ENCODE data around the gene PRR14L.
"Not testable (repeated sequence)": the region's sequence is repeated elsewhere in the genome, so short reads cannot be mapped to it uniquely, and the experiment has no call there.

Gene PRR14L

DNA sequence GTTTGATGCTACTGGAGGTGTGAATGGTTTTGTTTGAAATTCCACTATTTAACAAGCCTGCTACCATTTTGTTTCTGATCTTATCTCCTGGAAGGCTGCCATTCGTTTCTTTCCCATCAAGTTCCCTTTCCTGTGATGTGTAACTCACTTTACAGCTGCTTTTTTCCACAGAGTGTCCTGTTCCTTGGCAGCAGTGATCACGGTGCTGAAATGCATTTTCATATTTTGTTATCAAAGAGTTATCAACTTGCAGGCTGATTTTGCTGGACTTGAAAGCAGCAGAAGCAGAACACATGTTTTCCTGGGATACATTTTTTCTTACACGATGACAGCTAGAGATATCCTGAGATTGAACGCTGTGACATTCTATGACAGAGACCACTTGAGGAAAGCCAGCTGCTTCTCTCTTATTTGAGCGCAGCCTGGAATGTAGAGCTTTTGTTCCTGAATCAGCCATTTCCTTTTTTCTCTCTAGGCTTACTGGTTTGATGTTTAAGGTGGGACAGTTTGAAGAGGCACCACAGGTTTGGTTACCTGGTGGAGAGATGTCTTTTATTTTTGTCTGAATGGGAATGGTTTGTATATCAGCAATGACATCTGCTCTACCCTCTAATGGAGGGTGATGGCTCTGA, 34.7 kb downstream of the PRR14L start:
- TF ChIP-seq TAF1 (IDR thresholded peaks at IDR 0.05; ENCODE audit: borderline replicate concordance, low read depth, low read length) (no peak), POLR2A (IDR thresholded peaks at IDR 0.05; ENCODE audit: low read depth, low read length) (no peak), POLR2AphosphoS5 (IDR thresholded peaks at IDR 0.05; ENCODE audit: low read depth, low read length) (no peak)
- FAIRE-seq (no peak), DNase-seq (ENCODE audit: insufficient read length) (no peak)

DNA sequence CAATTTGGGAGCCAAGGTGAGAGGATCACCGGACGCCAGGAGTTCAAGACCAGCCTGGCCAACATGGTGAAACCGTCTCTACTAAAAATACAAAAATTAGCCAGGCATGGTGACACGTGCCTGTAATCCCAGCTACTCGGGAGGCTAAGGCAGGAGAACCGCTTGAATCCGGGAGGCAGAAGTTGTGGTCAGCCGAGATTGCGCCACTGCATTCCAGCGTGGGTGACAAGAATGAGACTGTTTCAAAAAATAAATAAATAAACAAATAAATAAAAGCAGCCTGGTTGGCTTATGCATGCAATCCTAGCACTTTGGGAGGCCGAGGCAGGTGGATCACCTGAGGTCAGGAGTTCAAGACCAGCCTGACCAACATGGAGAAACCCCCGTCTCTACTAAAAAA, 38.7 kb downstream of the PRR14L start:
- FAIRE-seq; DNase-seq (ENCODE audit: insufficient read length): not testable (repeated sequence)

DNA sequence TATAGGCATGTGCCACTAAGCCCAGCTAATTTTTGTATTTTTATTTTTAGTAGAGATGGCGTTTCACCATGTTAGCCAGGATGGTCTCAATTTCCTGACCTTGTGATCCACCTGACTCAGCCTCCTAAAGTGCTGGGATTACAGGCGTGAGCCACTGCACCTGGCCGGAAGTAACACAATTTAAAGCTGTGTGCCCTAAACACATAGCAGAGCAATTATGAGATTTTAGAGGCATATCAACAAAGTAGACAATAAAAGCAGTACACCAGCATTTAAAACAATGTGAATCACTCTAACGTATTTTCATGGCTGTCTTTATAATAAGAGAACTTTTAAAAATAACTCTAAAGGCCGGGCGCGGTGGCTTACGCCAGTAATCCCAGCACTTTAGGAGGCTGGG, 42.4 kb downstream of the PRR14L start:
- FAIRE-seq (no peak), DNase-seq (ENCODE audit: insufficient read length) (no peak)
- TF ChIP-seq POLR2AphosphoS5 (IDR thresholded peaks at IDR 0.05; ENCODE audit: low read depth, low read length) (no peak), TAF1 (IDR thresholded peaks at IDR 0.05; ENCODE audit: borderline replicate concordance, low read depth, low read length) (no peak), POLR2A (IDR thresholded peaks at IDR 0.05; ENCODE audit: low read depth, low read length) (no peak)

DNA sequence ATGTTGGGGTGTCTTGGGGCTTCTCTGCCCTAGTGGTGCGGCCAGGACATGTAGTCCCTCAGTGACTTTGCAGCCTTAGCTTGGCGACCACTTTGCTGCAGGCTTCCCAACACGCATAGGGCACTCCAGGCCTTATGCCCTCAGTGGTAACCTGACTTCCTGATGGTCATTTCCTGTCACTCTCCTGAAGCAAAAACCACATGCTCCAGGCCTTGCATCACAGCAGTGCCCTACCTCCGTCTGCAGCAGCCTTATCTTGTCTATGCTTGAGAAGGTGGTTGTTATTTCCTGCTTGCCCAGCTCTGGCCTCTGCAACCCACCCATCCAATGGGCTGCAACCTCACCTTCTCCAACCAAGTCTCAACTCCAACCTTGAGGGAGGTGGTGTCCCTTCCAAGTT, 54.5 kb downstream of the PRR14L start:
- FAIRE-seq (no peak), DNase-seq (ENCODE audit: insufficient read length) (no peak)
- no peak for TF ChIP-seq TAF1 (IDR thresholded peaks at IDR 0.05; ENCODE audit: borderline replicate concordance, low read depth, low read length)
- TF ChIP-seq POLR2A (IDR thresholded peaks at IDR 0.05; ENCODE audit: low read depth, low read length): no peak
- TF ChIP-seq POLR2AphosphoS5 (IDR thresholded peaks at IDR 0.05; ENCODE audit: low read depth, low read length): no peak

DNA sequence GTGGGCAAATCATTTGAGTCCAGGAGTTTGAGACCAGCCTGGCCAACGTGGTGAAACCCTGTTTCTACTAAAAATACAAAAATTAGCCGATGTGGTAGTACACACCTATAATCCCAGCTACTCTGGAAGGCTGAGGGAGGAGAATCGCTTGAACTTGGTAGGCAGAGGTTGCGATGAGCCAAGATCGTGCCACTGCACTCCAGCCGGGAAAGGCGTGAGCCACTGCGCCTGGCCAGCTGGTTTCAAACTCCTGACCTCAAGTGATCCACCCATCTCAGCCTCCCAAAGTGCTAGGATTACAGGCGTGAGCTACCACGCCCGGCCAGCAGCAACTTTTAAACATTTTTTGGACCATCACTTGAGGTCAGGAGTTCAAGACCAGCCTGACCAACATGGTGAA, 55.9 kb downstream of the PRR14L start:
- not testable (repeated sequence) for FAIRE-seq; DNase-seq (ENCODE audit: insufficient read length)

DNA sequence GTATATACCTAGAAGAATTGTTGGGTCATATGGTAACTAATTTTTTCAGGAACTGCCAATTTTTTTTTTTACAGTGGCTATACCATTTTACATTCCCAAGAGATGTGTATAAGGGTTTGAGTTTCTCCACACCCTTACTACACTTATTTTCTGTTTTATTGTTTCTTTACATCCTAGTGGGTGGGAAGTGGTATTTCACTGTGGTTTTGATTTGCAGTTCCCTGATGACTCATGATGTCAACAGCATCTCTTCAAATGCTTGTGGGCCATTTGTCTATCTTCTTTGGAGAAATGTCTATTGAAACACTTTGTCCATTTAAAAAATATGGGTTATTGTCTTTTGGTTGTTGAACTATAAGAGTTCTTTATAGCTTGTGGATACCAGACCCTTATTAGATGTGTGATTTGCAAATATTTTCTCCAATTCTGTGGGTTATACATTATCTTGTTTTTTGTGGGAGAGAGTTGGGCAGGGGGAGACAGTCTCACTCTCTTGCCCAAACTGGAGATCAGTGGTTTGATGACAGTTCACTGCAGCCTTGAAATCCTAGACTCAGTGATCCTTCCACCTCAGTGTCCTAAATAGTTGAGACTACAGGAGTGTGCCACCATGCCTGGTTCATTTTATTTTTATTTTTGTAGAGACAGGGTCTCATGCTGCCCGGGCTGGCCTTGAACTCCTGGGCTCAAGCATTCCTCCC, 57.6 kb downstream of the PRR14L start:
- DNase-seq (ENCODE audit: insufficient read length): no peak
- FAIRE-seq: no peak
- no peak for TF ChIP-seq POLR2A (IDR thresholded peaks at IDR 0.05; ENCODE audit: low read depth, low read length)
- TF ChIP-seq POLR2AphosphoS5 (IDR thresholded peaks at IDR 0.05; ENCODE audit: low read depth, low read length): no peak
- no peak for TF ChIP-seq TAF1 (IDR thresholded peaks at IDR 0.05; ENCODE audit: borderline replicate concordance, low read depth, low read length)

DNA sequence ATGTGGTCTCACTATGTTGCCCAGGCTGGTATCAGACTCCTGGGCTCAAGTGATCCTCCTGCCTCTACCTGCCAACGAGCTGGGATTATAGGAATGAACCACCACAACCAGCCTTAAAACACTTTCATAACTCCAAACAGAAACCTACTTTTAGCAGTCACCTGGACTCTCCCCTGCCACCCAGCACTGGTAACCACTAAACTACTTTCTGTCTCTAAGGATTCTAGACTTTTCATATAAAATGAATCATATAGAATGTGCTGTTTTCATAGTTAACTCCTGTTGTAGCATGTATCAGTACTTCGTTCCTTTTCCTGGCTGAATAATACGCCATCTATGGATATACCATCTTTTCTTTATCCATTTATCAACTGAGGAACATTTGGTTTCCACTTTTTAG, 58.5 kb downstream of the PRR14L start:
- no peak for DNase-seq (ENCODE audit: insufficient read length)
- TF ChIP-seq POLR2AphosphoS5 (IDR thresholded peaks at IDR 0.05; ENCODE audit: low read depth, low read length) (no peak), TAF1 (IDR thresholded peaks at IDR 0.05; ENCODE audit: borderline replicate concordance, low read depth, low read length) (no peak)
- no peak for FAIRE-seq

DNA sequence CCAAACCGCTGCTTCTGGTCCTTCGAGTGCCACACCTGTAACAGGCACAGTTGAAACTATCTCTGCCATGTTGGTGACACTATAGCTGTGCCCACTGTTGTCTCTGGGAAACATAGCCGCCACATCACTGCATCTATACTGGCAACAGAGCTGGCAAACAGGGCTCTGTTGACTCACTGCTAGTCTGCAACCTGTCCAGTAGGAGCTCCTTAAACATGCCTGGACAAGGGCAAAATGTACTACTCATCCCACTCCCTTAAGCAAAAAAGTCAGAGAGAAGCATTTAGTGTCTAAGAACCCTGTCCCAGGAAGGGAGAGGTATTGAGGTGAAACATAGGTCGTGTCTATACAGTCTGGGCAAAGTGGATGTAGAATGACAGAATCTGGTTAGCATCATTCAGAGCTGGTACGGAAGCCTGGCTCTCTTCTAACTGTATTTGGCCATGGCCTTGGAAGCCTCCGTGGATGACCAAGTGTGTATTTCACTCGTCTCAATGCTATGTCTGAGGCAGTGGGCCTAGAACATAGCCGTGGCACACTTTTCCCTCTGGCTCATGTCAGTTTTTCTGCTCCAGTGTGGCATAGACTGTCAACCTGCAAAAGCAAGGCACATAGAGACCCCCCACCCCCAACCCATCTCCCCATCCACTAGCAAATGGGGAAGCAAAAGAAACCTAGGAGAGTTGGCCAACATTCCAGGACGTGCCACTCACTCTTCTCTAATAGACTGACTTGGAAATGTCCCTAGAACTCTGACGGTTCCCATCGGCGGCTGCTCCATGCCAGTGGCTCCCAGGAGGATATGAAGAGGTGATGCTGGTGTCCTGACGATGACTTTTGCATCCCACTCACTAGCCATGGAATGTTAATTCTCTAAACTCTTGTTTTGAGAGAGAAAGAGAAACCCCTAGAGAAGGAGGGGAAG, 66.5 kb downstream of the PRR14L start:
- DNase-seq (ENCODE audit: insufficient read length): no peak
- TF ChIP-seq POLR2AphosphoS5 (IDR thresholded peaks at IDR 0.05; ENCODE audit: low read depth, low read length) (no peak), TAF1 (IDR thresholded peaks at IDR 0.05; ENCODE audit: borderline replicate concordance, low read depth, low read length) (no peak), POLR2A (IDR thresholded peaks at IDR 0.05; ENCODE audit: low read depth, low read length) (no peak)
- FAIRE-seq: no peak

DNA sequence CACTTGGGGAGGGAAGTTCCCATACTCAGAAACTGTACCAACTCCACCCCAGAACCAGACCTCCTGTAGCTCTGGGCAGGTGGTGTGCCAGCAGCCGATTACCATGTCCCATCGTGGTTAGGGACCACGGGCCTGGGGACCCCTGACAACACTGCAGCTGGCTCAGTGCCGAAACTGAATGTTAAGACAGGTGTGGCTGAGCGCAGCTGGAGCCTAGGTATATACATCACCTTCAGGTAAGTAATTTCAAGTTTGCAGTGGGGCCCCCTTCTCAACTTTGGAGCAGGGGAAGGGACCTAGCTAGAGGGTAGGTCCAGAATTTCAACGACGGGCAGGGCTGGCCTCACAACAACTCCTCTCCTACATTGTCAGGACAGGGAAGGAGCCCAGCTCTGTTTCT, 67.2 kb downstream of the PRR14L start:
- TF ChIP-seq POLR2AphosphoS5 (IDR thresholded peaks at IDR 0.05; ENCODE audit: low read depth, low read length): no peak
- FAIRE-seq: no peak
- DNase-seq (ENCODE audit: insufficient read length): no peak

DNA sequence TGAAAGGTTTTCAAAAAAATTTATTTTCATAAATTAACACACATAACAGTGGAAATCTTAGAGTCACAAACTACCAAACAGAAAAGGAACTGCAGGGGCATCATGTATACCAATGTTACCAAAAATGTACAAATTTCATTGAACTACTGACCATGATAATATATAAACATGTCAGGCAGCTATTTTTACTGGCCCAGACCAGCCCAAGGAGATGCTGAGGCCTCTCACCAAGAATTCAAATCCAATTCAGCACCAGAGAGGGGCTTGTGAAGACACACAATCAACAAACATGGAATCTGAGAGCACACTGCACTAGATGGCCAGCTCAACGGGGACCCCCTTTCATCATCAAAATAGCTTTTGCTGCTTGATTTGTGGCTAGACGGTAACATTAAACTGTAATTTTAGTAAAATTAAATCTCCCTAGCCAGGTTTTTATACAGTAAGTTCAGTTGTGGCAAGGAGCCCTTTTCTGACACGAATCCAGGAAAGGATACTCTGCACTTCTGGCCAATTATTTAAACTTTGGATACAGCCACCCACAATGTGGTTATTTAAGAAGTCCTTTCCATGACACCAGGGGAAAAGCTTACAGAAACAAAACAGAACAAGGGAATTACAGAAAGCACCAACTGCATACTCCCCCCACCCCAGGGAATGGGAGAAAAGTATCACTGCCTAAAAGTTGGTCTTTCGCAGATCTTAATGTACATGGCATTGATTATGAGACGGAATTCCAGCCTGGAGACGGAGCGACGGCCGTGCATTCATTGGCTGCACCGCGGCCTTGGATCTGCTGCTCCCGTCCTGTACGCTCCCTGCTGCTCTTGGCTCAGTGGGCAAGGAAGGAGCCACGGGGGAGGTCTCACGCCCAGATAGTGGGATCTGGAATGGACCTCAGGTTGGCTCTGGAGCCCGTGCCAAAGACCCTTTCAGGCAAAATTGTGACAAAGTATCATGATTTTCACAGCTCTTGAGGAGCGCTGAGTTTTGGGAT, 68.3 kb downstream of the PRR14L start:
- TF ChIP-seq POLR2AphosphoS5 (IDR thresholded peaks at IDR 0.05; ENCODE audit: low read depth, low read length) (no peak), TAF1 (IDR thresholded peaks at IDR 0.05; ENCODE audit: borderline replicate concordance, low read depth, low read length) (no peak), POLR2A (IDR thresholded peaks at IDR 0.05; ENCODE audit: low read depth, low read length) (no peak)
- FAIRE-seq (no peak), DNase-seq (ENCODE audit: insufficient read length) (no peak)

DNA sequence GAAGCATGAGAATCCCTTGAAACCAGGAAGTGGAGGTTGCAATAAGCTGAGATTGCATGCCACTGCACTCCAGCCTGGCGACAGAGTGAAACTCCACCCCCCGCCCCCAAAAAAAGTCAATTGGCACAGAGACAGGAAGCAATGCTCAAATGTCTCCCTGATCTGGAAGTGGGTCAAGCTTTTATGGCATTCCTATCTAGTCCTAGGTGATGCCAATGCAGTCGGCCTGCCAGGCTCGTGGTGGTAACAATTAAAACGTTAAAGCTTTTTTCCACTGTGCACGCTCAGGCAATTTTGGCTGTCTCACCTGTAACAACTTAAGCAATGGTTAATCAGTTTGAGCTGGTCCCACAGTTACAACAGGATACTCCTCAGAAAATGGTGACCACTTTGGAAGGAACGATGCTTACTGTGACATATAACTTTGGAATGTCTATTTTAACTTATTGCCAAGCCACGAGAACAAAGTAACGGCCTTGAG, 69.0 kb downstream of the PRR14L start:
- no peak for TF ChIP-seq TAF1 (IDR thresholded peaks at IDR 0.05; ENCODE audit: borderline replicate concordance, low read depth, low read length)
- no peak for TF ChIP-seq POLR2A (IDR thresholded peaks at IDR 0.05; ENCODE audit: low read depth, low read length)
- no peak for TF ChIP-seq POLR2AphosphoS5 (IDR thresholded peaks at IDR 0.05; ENCODE audit: low read depth, low read length)
- FAIRE-seq: no peak
- no peak for DNase-seq (ENCODE audit: insufficient read length)
